RKO (cell line): ENCODE measurements around the gene APOL3.
"Not testable (repeated sequence)": the region's sequence is repeated elsewhere in the genome, so short reads cannot be mapped to it uniquely, and the experiment has no call there.

Experiments
- DNase-seq: peaks from one replicate; pipeline ENCODE4 v3.0.0-alpha.2; 2016; ENCODE audit warnings: low spot score

Gene APOL3

DNA sequence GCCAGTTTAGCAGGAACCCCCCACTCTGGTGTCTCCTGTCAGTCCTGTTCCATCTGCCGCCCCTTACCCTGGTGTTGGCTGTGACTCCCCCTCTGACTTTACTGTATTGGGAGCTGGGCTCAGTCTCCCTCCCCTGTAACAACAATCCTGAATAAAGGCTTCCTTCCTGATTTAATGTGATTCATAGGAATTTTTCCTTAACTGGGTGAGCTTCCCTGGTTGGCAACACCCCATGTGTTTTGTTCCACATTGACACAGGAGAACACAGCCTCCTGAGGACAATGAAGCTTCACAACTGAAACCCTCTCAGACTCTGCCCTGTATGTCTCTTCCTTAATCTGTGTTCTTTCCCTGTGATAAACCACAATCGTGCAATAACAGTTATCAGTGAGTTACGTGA, 32.6 kb upstream of the APOL3 start:
- DNase-seq, result no peak

DNA sequence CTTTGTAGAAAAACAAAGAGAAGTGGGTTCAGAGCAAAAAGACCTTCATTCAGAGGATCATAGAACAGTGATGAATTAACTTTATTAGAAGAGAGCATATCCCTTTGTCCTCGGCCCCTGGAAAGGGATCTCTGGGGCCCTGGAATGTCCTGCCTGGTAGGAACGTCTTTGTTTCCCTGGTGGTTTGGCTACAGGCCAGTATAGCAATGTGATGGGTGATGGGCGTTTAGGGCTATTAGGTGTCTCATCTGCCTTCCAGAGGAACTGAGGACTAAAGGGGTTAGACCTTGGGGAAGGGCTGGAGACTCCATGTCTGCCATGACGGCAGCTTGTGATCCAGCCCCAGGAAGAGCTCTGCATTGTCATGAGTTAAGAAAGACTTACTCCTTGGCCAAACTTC, 32.0 kb upstream of the APOL3 start:
- DNase-seq, result no peak

DNA sequence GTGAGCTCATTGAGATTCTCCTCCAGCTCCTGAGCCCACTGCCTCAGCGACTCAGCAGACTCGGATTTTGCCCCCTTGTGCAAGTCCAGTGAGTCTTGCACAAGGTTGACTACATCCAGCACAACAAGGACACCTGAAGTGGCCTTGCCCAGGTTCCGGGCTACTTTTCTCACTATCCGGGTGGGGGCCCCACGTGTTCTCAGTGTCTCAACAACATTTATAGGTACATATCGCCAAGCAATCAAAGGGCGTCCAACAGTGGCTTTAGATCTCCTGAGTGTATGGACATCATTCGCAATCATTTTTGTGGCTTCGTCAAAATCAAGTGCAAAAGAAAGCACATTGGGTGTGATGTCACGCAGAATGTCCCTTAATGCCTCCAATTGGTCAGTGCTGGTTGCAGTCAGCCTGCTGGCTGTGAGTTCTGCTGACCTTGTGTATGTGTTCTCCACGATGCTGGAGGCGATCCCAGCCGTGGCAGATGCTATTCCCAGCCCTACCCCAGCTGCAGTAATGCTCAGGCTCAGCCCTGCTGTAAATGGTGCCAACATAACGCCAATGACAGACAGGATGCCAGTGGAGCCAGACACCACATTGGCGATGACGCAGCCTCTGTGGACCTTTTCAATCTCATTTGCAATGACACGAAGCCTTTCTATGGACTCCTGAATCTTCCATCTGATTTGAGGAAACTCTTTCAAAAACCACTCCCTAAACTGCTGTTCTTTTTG, 30.7 kb upstream of the APOL3 start:
- DNase-seq, result no peak

DNA sequence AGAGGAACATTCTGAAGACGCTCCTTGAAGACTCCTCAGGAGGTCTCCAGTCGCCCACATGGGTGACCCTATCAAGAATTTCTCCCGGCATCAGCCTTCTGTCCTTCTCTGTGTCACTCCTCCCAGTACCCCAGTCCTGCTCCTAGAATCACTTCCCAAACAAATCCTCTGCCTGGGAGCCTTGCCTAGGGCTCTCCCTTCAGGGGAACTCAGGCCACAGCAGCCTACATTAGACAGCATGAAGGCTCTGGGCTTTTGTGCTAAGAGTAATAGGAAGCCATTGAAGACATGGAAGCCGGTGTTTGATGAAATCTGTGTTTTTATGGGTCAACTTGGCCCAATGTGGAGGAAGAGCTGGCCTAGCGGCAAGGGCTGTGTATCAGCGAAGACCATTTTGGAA, 27.3 kb upstream of the APOL3 start:
- not testable (repeated sequence) for DNase-seq

DNA sequence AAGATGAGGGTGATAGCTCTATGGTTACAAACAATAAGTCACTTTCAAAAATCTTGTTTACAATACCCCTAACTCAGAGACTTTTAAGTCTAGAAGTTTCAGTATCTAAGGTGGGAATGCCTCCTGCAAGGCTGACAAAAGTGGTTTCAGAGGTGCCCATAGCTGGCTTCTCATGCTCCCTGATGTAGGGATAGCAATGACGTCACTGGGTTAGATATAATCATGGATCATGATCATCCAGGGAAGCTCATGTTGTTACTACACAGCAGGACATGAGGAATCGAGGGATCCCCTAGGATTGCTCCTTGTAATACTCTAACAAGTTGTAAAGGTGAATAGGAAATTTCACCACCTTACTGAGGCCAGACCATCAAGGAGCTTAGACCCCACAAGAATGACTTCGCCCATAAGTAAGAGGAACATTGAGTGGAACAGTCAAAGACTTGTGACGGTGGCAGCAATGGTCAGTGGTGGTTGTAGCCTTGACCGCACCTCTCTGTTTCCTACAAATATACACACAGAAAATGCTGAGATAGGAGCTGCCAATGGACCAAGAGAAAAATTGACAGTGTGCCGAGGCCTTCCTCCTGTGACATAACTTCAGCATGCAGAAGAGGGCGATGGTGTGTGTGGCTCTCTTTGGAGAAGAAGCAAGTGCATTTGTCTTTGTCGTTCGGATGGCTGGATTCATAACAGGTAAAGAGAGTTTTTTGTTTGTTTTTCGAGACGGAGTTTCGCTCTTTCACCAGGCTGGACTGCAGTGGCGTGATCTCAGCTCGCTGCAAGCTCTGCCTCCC, 25.5 kb upstream of the APOL3 start:
- no peak for DNase-seq

DNA sequence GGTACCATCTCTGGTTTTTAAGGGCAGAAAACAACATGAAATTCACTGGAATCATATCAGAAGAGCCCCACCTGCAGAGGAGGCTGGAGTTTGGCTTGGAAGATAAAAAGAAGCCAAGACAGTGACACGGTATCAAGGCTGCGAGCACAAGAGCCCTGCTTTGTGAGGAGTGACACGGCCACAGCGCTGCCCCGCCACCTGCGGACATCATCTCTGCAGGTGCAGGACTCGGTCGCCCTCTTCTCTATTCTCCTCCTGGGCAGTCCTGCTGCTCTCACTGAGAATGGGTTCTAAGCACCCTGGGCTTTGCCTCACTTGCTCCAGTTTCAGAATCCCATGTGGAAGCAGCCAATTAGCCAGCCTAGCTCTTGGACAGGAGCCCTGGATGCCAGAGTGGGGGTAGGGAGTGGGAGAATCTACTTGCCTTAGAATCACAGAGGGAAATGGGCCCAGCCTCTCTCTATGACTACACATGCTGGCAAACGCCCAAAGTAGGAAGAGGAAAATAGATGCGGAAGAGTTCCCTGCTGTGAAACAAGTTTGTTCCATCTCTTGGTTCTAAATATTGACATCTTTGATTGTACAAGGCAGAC, 24.0 kb upstream of the APOL3 start:
- no peak for DNase-seq

DNA sequence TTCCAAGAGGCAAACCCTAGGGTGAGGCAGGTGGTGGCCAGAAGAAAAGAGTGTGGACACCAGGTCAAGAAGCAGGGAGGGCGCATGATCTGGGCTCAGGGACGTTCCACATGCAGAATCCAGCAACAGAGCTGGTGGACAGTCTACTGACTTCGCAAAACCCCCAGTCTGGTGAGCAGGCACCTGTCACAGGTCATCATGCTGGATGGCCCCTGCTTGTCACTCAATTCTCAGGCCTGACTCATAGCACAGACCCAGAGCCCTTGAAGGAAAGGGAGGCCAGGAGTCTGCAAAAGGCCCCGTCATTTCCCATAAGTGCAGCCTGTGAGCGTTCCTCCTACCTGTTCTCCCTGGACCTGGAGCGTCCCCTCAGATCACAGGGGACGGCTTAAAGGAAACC, 22.9 kb upstream of the APOL3 start:
- no peak for DNase-seq

DNA sequence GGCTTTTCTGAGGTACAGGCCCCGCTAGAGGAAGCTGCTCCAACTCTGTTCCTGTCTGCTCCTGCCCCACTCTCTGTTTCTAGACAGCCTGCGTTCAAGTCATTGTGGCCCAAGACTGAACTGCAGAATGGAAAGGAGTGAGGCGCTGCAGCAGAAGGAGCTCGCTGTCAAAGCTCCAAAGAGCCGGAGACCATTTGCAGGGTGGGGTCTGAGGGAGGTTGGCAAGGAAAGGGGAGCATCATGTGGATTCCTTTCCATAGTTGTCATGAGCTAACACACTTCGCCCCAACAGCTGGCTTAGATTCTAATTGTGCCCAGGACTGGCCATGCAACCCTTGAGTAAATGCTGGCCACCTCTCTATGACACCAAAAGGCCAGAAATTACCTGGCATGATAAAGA, 22.3 kb upstream of the APOL3 start:
- no peak for DNase-seq

DNA sequence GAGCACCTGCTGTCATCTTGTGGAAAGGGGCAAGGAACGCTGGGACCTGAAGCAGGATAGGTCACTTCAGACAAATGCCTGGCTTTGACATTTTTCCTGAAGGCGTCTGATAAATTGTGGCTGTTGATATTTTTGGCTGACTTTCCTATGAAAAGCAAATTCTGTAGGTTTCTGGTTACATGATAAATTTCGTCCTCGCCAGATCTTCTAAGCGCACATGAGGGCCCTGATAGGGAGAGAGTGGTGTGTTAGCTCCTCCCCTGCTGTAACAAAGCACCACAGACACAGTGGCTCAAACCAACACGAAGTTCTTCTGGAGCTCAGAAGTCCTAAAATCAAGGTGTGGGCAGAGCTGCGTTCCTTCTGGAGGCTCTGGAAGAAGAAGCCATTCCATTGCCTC, 21.5 kb upstream of the APOL3 start:
- no peak for DNase-seq

DNA sequence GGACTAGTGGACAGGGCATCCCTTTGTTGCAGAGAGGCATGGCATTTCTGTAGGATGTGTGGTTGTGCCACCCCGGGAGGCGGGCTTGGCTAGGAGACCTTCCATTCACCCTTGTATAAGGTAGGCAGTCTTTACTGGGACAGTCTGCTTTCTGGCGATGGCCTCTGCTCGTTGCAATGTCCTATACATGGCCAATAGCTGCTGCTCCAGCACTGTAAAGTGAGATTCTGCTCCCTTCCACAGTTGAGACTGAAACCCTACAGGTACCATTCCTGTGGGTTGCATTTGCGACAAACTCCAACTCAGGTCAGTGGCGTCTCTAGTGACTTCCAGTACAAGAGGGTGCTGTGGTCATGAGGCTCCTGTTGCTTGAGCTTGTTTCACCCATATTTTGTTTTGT, 20.4 kb upstream of the APOL3 start:
- DNase-seq, result no peak

DNA sequence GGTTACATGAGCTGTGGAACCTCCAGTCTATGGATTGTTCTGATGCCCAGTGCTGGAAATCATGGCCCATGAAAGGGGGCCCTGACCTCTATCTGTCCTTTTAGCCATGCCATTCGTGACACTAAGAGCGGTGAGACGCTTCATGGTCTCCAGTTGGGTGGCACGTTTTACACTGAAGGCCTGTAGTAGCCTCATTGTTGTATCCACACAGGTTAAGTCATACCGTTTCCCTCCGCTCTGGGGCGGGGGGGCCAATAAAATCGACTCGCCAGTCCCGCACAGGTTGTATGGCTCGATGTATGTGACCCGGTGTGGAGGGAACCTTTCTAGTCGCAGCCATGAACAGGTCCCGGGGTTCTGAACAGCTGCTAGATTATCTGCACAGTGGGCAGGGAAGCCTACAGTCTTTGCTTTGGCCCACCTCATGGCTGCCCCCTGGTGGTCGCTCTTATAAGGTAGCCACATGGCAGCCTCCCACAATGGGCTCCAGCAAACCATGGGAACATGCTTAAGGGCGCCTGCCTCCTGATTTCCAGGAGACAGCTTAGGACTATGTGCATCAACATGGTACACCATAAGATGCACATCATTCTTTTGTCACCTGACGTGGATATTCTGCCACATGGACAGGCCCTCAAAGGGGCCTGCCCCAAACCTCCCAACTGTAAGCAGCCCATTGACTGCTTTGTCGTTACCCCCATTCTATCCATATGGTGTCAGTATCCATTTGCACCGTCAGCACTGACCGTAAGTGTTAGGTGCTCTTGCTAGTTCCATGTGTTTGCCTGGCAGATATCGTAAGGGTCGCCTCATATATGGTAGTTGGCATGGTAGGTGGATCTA, 19.7 kb upstream of the APOL3 start:
- DNase-seq, result peak; percentile 19

DNA sequence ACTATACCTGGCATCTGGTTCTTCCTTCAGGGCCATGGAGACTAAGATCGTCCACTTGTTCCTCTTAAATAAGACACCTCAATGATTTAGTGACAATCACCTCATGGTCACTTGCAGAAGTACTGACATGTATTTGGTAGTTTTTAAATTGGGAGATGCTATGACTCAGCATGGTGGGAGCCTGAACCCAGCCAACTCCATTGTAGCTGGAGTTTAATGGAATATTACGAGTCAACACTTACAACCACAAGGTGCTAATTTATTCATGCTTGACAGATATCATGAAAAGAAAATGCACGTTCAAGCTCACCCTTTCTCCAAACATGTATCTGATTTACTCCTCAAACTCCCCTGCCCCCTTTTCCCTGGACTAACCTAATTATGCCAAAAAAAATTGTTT, 16.6 kb upstream of the APOL3 start:
- no peak for DNase-seq

DNA sequence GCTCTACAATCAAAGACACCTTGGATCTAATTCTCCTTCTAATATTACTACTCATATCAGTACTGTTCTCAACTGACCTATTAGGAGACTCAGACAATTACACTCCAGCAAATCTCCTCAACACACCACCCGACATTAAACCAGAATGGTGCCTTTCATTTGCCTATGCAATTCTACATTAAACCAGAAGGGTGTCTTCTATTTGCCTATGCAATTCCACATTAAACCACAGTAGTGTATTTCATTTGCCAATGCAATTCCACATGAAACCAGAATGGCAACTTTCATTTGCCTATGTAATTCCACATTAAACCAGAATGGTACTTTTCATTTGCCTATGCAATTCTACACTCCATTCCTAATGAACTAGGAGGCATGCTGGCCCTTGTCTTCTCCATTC, 15.3 kb upstream of the APOL3 start:
- peak; percentile 19 for DNase-seq

DNA sequence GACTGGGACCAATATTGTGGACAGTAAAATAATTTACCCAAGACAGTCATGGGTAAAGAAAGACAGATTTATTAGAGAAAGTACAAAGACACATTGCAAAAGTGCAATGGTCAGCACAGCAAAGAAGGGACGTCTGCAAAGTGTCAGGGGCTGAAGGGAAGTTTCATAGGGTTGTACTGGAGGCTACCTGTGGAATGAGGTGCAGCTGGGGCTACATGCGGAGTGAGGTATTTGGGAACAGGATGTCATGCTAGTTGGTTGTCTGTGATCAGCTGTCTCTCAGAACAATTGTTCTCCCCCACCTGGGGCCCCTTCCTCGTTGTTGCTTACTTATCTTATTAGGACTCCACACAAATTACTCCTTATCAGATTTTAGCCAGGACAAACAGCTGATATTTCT, 11.4 kb upstream of the APOL3 start:
- no peak for DNase-seq

DNA sequence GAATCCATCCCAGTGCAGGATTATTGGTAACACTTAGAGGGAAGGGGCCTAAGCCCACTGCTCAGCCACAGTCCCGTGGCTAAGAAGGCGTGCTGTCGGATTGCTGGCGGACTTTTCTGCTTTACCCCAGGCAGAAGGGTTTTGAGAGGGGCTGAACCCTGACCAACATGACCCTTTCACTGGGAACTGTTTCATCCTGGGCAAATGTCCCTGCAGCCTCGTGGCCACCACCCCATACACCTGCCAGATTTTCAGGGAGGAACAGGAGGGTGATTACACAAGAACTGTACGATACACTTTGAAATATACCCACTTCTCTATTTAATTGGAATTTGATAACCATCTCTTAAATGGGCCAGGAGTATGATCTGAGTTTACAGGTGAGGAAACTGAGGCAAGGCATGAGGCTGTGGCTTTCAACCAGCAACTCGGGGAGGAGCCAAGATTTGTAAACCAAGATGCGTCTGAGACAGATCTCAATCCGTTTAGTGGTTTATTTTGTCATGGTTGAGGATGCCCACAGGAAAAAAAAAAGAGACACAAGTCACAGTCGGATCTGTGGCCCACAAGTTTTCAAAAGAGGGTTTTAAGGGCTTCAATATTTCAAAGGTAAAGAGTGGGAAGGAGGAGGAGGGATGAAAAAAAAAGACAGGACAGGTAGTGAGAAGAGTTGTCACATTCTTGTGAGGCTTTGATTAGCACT, 6.1 kb upstream of the APOL3 start:
- no peak for DNase-seq

DNA sequence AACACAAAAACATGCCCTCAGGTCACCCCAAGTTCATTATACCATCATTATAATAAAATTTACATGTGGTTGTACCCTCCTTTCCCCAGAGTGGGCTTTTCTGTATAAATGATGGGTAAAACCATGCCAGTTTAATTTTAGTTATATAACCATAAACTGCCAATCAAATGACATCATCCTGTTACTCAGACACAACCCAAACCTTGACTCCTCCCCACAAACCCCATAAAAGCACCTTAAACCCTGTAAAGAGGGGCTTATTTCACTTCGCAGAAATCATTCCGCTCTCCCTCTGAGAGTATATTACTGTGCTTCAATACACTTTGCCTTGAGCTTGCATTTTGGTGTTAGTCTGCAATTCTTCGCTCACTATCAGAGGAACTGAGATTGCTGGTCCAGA, 5.5 kb upstream of the APOL3 start:
- DNase-seq, result no peak

DNA sequence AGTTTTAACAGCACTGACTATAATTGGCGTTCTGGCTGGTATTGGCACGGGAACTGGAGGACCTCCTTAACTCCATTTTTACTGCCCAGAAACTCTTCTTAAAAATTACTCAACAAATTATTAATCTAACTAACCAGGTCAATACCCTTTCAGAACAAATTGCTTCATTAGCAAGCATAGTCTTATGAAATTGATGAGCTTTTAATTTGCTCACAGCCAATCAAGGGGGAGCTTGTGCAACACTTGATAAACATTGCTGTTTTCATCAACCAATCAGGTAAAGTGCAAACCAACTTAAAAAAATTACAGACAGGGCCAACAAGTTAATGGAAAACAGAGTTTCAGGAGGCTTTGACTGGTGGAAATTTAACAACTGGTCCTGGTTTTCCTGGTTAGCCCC, 4.6 kb upstream of the APOL3 start:
- no peak for DNase-seq

DNA sequence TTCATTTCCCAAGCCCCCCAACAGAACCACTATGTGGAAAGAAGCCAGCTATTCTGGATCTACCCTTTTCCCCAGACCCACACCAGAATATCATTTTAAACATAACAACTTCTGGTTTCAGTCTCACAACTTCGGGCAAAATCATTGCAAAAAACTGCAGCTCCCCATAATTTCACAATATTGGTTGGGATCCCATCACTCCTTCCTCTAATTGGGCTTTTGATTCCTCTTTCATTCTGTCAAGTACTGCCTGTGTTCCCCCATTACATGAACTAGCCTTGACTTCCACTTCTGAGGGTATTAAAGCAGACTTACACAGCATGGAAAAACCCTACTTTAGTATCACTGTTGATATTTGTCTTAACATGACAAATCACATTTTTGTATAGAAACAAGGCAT, 4.1 kb upstream of the APOL3 start:
- DNase-seq, result no peak

DNA sequence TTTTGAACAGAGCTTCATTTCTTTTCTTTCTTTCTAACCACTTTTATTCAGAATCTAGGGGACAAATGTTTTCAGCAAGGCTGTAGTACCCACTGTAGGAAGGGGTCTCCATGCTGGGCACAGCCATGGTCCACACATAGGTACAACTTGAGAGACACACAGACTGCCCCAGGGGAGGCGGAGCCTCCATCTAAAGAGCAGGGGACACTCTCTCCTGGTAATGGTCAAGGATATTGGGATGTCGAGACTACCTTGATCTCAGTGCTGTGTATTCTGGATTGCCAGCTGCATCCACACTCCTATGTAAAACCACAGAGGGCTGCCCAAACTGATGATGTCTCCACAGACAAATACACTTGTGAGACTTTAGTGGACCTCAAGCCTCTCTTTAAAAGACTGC, 2.9 kb upstream of the APOL3 start:
- no peak for DNase-seq

DNA sequence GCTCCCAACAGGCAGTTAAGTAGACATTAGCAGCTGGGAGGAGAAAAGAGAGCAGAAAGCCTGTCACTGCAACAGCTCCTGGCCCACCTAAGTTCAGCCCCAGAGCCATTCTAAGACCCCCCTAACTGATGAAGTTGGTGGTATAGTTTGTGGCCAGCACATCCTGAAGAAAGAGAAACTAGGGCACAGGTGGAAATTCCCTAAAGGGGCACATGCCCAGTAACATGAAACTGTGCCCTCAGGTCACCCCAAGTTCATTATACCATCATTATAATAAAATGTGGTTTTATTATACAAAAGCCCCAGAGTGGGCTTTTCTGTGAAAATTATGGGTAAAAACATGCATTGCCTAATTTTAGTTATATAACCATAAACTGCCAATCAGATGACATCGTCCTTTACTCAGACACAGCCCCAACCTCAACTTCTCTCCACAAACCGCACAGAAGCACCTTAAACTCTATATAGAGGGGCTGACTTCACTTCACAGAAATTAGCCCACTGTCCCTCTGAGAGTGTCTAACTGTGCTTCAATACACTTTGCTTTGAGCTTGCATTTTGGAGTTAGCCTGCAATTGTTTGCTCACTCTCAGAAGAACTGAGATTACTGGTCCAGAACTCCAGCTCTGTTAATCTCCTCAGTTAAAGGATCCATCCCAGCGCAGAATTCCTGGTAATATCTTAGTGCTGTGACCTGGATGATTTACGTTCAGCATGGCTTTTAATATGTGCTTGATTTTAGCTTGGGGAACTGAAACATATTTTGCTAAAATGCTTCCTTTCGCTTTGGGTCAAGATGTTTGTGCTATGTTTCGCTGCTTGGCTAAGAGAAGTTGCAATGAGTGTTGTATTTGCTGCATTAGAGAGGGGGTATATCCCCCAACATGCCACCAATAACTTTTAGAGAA, 1.8 kb upstream of the APOL3 start:
- DNase-seq, result no peak

DNA sequence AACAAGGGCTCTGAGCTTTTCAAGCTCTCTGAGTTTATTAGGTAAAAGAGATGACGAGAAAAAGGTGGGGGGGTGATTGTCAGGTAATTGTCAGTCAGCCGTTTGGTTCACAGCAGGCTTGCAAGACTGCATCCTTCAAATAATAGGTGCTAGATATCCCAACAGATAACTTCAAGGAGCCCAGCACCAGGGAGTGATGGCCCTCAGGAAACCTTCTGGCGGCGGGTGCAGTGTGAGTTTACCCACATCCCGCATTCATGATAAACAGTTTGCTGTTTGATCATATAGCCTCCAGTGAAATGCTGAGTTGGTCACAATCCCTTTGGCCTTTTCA, 1.2 kb upstream of the APOL3 start:
- DNase-seq, result not testable (repeated sequence)
